Measurements from ENCODE around the gene EMCN. TPM values are rescaled to one million over a fixed set of nuclear protein-coding genes. Genes with fewer than 3 reads are reported as not detected.

EMCN gene
- total RNA-seq, 1 donor from 2014 or later = 0.25 TPM

DNA sequence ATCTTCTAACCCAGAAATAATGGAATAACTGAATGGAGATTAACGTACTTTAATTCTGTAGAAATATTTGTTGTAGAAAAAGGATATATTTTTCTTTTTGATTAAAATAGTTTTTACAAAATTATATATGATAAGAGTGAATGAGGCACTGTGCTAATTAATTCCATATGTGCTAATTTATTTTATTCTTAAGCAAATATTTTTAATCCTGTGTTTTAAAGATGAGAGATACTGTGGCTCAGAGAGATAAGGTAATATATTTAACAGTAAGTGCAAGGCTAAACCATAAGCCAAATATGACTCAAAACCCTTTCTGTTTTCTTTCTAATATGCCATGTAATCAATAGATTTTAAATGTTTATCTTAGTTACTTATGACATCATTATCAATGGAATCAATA, 88.2 kb downstream of the EMCN start:
- no peak for TF ChIP-seq CTCF (IDR thresholded peaks at IDR 0.05; ENCODE audit: insufficient read depth, low read length, poor library complexity, severe bottlenecking)
- no peaks in the 10 kb centered on the region for H3K27me3 ChIP-seq (ENCODE audit: control insufficient read depth, insufficient read depth, low read length)

GRCh38 chr4:100428051-100428450, 89.8 kb downstream of the EMCN start:
- DNase-seq (ENCODE audit: low read depth) = peak; percentile 62
- no peaks in the 10 kb centered on the region for H3K27me3 ChIP-seq (ENCODE audit: control insufficient read depth, insufficient read depth, low read length)
- no peak for TF ChIP-seq CTCF (IDR thresholded peaks at IDR 0.05; ENCODE audit: insufficient read depth, low read length, poor library complexity, severe bottlenecking)
- H3K4me3 ChIP-seq (ENCODE audit: low read depth, low read length) = no peak overlapping the region
- no peaks in the 10 kb centered on the region for H3K36me3 ChIP-seq (ENCODE audit: control insufficient read depth, insufficient read depth, low read length)

More for the DNA sequence above, 88.2 kb downstream of the EMCN start:
- Histone ChIP-seq H3K36me3 (ENCODE audit: control insufficient read depth, insufficient read depth, low read length) (no peaks in the 10 kb centered on the region), H3K4me3 (ENCODE audit: low read depth, low read length) (no peak overlapping the region)
- no peak for DNase-seq (ENCODE audit: low read depth)

DNA sequence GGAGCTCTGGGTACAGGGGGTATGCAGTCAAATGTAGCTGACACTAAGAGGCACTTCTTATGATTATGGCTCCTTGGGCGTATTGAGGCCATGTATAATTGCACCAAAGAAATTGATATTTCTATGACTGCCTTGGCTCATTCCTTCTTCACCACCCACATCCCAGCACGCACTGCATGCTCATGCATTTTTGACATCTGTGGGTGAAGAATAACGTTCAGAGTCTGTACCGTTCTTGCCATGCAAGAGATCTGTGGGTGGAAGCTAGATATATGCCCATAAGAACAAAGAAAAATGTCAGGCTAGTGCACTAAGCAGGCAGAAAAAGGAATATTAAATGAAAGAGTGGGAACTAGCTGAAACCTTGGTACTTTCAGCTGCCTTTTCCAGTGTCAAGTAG, 93.4 kb downstream of the EMCN start:
- TF ChIP-seq CTCF (IDR thresholded peaks at IDR 0.05; ENCODE audit: insufficient read depth, low read length, poor library complexity, severe bottlenecking) = no peak

DNA sequence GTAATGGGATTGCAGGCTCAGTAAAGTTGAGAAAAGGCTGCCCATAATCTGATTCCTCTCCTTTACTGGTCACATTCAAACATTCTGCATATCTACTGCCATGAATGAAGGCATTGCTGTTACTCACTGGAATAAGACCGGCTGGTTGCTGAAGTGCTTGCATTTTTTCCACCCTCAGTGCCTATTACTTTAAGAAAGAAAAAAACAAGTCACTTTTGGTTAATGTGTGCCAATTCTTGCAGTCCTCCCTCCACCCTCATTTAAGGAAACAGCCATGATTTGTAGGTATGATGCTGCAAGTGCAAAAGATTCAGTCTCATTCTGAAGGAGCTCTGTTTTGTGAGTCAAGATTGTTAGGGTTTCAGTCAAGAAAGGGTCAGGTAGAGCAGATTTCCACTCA, 94.9 kb downstream of the EMCN start:
- Histone ChIP-seq H3K27me3 (ENCODE audit: control insufficient read depth, insufficient read depth, low read length) (no peaks in the 10 kb centered on the region), H3K4me3 (ENCODE audit: low read depth, low read length) (no peak overlapping the region), H3K36me3 (ENCODE audit: control insufficient read depth, insufficient read depth, low read length) (no peaks in the 10 kb centered on the region)
- TF ChIP-seq CTCF (IDR thresholded peaks at IDR 0.05; ENCODE audit: insufficient read depth, low read length, poor library complexity, severe bottlenecking) = no peak
- no peak for DNase-seq (ENCODE audit: low read depth)

More for the DNA sequence above, 93.4 kb downstream of the EMCN start:
- no peak for DNase-seq (ENCODE audit: low read depth)
- Histone ChIP-seq H3K4me3 (ENCODE audit: low read depth, low read length) (no peak overlapping the region), H3K27me3 (ENCODE audit: control insufficient read depth, insufficient read depth, low read length) (no peaks in the 10 kb centered on the region), H3K36me3 (ENCODE audit: control insufficient read depth, insufficient read depth, low read length) (no peaks in the 10 kb centered on the region)

- peak; percentile 48 for TF ChIP-seq CTCF (IDR thresholded peaks at IDR 0.05; ENCODE audit: insufficient read depth, low read length, poor library complexity, severe bottlenecking)
- H3K4me3 ChIP-seq (ENCODE audit: low read depth, low read length) = no peak overlapping the region
Observed at GRCh38 chr4:100421361-100421978, 96.4 kb downstream of the EMCN start.

GRCh38 chr4:100420571-100420970, 97.3 kb downstream of the EMCN start:
- no peaks in the 10 kb centered on the region for H3K27me3 ChIP-seq (ENCODE audit: control insufficient read depth, insufficient read depth, low read length)
- no peak for TF ChIP-seq CTCF (IDR thresholded peaks at IDR 0.05; ENCODE audit: insufficient read depth, low read length, poor library complexity, severe bottlenecking)
- H3K4me3 ChIP-seq (ENCODE audit: low read depth, low read length) = no peak overlapping the region
- no peaks in the 10 kb centered on the region for H3K36me3 ChIP-seq (ENCODE audit: control insufficient read depth, insufficient read depth, low read length)
- DNase-seq (ENCODE audit: low read depth) = no peak

More at GRCh38 chr4:100421361-100421978, 96.4 kb downstream of the EMCN start:
- H3K36me3 ChIP-seq (ENCODE audit: control insufficient read depth, insufficient read depth, low read length) = no peaks in the 10 kb centered on the region
- DNase-seq (ENCODE audit: low read depth) = no peak
- H3K27me3 ChIP-seq (ENCODE audit: control insufficient read depth, insufficient read depth, low read length) = no peaks in the 10 kb centered on the region

All from kidney epithelial cell (primary cell).